Measurements from ENCODE around the gene SLC39A11.

SLC39A11 gene

GRCh38 chr17:72700226-72700625 is 392.3 kb downstream of the SLC39A11 start:
- no peak for DNase-seq

GRCh38 chr17:72699545-72699944 is 392.9 kb downstream of the SLC39A11 start:
- no peak for DNase-seq

GRCh38 chr17:72697602-72698146 is 394.8 kb downstream of the SLC39A11 start:
- DNase-seq, result no peak

- DNase-seq, result no peak
Observed at GRCh38 chr17:72696721-72697120, 395.8 kb downstream of the SLC39A11 start.

- no peak for DNase-seq
Observed at GRCh38 chr17:72696156-72696555, 396.3 kb downstream of the SLC39A11 start.

- no peak for DNase-seq
Observed at GRCh38 chr17:72693956-72694355, 398.5 kb downstream of the SLC39A11 start.

GRCh38 chr17:72693151-72693878 is 399.2 kb downstream of the SLC39A11 start:
- DNase-seq, result no peak

- no peak for DNase-seq
Observed at GRCh38 chr17:72692676-72693075, 399.8 kb downstream of the SLC39A11 start.

- DNase-seq, result no peak
Observed at GRCh38 chr17:72691586-72691985, 400.9 kb downstream of the SLC39A11 start.

- no peak for DNase-seq
Observed at GRCh38 chr17:72691017-72691416, 401.5 kb downstream of the SLC39A11 start.

- DNase-seq, result no peak
Observed at GRCh38 chr17:72687886-72688285, 404.6 kb downstream of the SLC39A11 start.

- DNase-seq, result no peak
Observed at GRCh38 chr17:72684405-72685020, 408.0 kb downstream of the SLC39A11 start.

- no peak for DNase-seq
Observed at GRCh38 chr17:72683506-72684404, 408.7 kb downstream of the SLC39A11 start.

GRCh38 chr17:72682605-72683004 is 409.9 kb downstream of the SLC39A11 start:
- no peak for DNase-seq

- no peak for DNase-seq
Observed at GRCh38 chr17:72681844-72682243, 410.6 kb downstream of the SLC39A11 start.

GRCh38 chr17:72677714-72678390 is 414.6 kb downstream of the SLC39A11 start:
- no peak for DNase-seq

GRCh38 chr17:72677108-72677507 is 415.4 kb downstream of the SLC39A11 start:
- no peak for DNase-seq

- DNase-seq, result no peak
Observed at GRCh38 chr17:72672729-72673128, 419.8 kb downstream of the SLC39A11 start.

- DNase-seq, result no peak
Observed at GRCh38 chr17:72671016-72671415, 421.5 kb downstream of the SLC39A11 start.

GRCh38 chr17:72667096-72668063 is 425.1 kb downstream of the SLC39A11 start:
- DNase-seq, result no peak
